Right cardiac atrium (tissue), 5 donors: Measurements from ENCODE around the gene LTBP1. TPM values are rescaled to one million over a fixed set of nuclear protein-coding genes. Genes with fewer than 3 reads are reported as not detected.
A peak's percentile ranks its signal among the peaks of the same experiment; 100 is the strongest.

Source experiments
- ATAC-seq, 2 donors: fragments of 200-7000 bp; cut with Tn5 transposase; one replicate each; pipeline versions ENCODE4 v1.8.0 to v1.9.1; 2020; ENCODE audit warnings: moderate library complexity in 2 of 2, mild to moderate bottlenecking in 1 of 2
- DNase-seq, 3 donors: peaks; one replicate each; pipeline ENCODE4 v3.0.0-alpha.2; 2020
- H3K27ac ChIP-seq: one replicate; pipeline ENCODE4 v1.5.1; 2013; ENCODE audit warnings: mild to moderate bottlenecking, low read length, control low read depth, moderate library complexity
- H3K27me3 ChIP-seq: one replicate; pipeline ENCODE4 v1.6.1; 2013; ENCODE audit not compliant: control insufficient read depth, insufficient read depth
- H3K4me1 ChIP-seq: one replicate; pipeline ENCODE4 v1.6.1; 2013; ENCODE audit warnings: low read length; ENCODE audit not compliant: control insufficient read depth, insufficient read depth
- H3K4me3 ChIP-seq: one replicate; pipeline ENCODE4 v1.5.1; 2013; ENCODE audit warnings: low read length, control low read depth
- H3K9me3 ChIP-seq: one replicate; pipeline ENCODE4 v1.6.1; 2013; ENCODE audit warnings: low read length; ENCODE audit not compliant: control insufficient read depth
- WGBS: extraction: QIAGEN DNeasy Blood & Tissue Kit; methylation state at CpG from one replicate; pipeline ENCODE4 v1.1.7; 2013; 5-methylcytosine and 5-hydroxymethylcytosine counted together
- intact Hi-C, 4 donors: fragments of 100-400 bp; cut with DNase I; formaldehyde crosslinking; loops; one replicate each; pipeline versions ENCODE4 v1.11.0 to v1.14.0; 2022 to 2023
- polyA plus RNA-seq: library from polyadenylated mRNA; stranded (reverse); fragments of 200-250 nt; gene quantifications from one replicate; pipeline ENCODE4 v1.2.3, GENCODE V29; 2013
- total RNA-seq, 4 donors: library from RNA; stranded (reverse); fragmentation: NEBNext Ultra II Directional; extraction: Animal tissue kit (Norgen Biotek cat#: 25700); gene quantifications; one replicate each; pipeline ENCODE4 v1.2.1, GENCODE V29; 2021
- donor health status: healthy with polysubstance abuse.
- donor health status: DM: no; HTN: yes; CAD: no.
- donor health status: DM: no; HTN: no; CAD: no.
- donor health status: DM: no; HTN: yes; CAD: no; lungs with severe emphysema.
- donor health status: DM: yes; HTN: yes; CAD: no.

LTBP1 gene
- total and polyA plus RNA-seq, 5 donors = 53.0 to 218 (median 113) TPM

GRCh38 chr2:33133454-33133952 is 186.8 kb downstream of the LTBP1 start:
- ATAC-seq (peak; percentile 73 to 74), DNase-seq (peak; percentile 41 to 75 (median 56))
- Histone ChIP-seq H3K9me3 (no peaks in the 10 kb centered on the region), H3K27me3 (no peaks in the 10 kb centered on the region), H3K4me3 (no peak overlapping the region), H3K27ac (peak overlapping the region; percentile 95), H3K4me1 (peaks cover 4% of the 10 kb centered on the region)
- 44% methylated on average over 7 of the region's 7 CpGs for WGBS
- intact Hi-C loops = no loop called here

GRCh38 chr2:33134086-33134771 is 187.5 kb downstream of the LTBP1 start:
- no peaks in the 10 kb centered on the region for H3K9me3 ChIP-seq
- ATAC-seq = peak; percentile 74 to 75
- peak overlapping the region; percentile 58 for H3K4me3 ChIP-seq
- H3K27ac ChIP-seq = peak overlapping the region; percentile 95
- H3K4me1 ChIP-seq = peaks cover 4% of the 10 kb centered on the region
- peak; percentile 65 to 84 (median 68) for DNase-seq
- intact Hi-C loops = no loop called here
- WGBS = 24% methylated on average over 14 of the region's 14 CpGs
- H3K27me3 ChIP-seq = no peaks in the 10 kb centered on the region

GRCh38 chr2:33134791-33135560 is 188.2 kb downstream of the LTBP1 start:
- 37% methylated on average over 13 of the region's 13 CpGs for WGBS
- H3K27me3 ChIP-seq = no peaks in the 10 kb centered on the region
- peak overlapping the region; percentile 58 for H3K4me3 ChIP-seq
- H3K4me1 ChIP-seq = peaks cover 4% of the 10 kb centered on the region
- ATAC-seq (peak; percentile 45 to 63), DNase-seq (peak in 2 of 3 donors; percentile 17 to 47)
- H3K27ac ChIP-seq = peak overlapping the region; percentile 95
- no peaks in the 10 kb centered on the region for H3K9me3 ChIP-seq
- intact Hi-C loops = no loop called here

GRCh38 chr2:33135645-33136044 is 188.9 kb downstream of the LTBP1 start:
- Histone ChIP-seq H3K9me3 (no peaks in the 10 kb centered on the region), H3K4me1 (peaks cover 2% of the 10 kb centered on the region), H3K4me3 (peak overlapping the region; percentile 58), H3K27me3 (no peaks in the 10 kb centered on the region), H3K27ac (no peak overlapping the region)
- DNase-seq (no peak), ATAC-seq (no peak)
- intact Hi-C loops = no loop called here
- 33% methylated on average over 4 of the region's 4 CpGs for WGBS

GRCh38 chr2:33136056-33136455 is 189.3 kb downstream of the LTBP1 start:
- no peaks in the 10 kb centered on the region for H3K27me3 ChIP-seq
- WGBS = 12% methylated on average over 4 of the region's 4 CpGs
- H3K9me3 ChIP-seq = no peaks in the 10 kb centered on the region
- intact Hi-C loops = no loop called here
- H3K27ac ChIP-seq = peak overlapping the region; percentile 48
- H3K4me1 ChIP-seq = peaks cover 2% of the 10 kb centered on the region
- ATAC-seq = no peak
- H3K4me3 ChIP-seq = peak overlapping the region; percentile 58
- peak in 2 of 3 donors; percentile 38 to 60 for DNase-seq

- intact Hi-C loops = no loop called here
- Histone ChIP-seq H3K4me1 (peaks cover 2% of the 10 kb centered on the region), H3K4me3 (peak overlapping the region; percentile 58), H3K27ac (no peak overlapping the region), H3K9me3 (no peaks in the 10 kb centered on the region), H3K27me3 (no peaks in the 10 kb centered on the region)
- ATAC-seq (no peak), DNase-seq (no peak)
- WGBS = 57% methylated on average over 1 of the region's 1 CpG
Measured at GRCh38 chr2:33136566-33136965, 189.8 kb downstream of the LTBP1 start.

GRCh38 chr2:33137331-33137730 is 190.6 kb downstream of the LTBP1 start:
- DNase-seq (no peak), ATAC-seq (no peak)
- Histone ChIP-seq H3K4me3 (no peak overlapping the region), H3K4me1 (peaks cover 2% of the 10 kb centered on the region), H3K27ac (no peak overlapping the region), H3K27me3 (no peaks in the 10 kb centered on the region), H3K9me3 (no peaks in the 10 kb centered on the region)
- intact Hi-C loops = no loop called here
- whole genome bisulfite sequencing = 33% methylated on average over 1 of the region's 1 CpG

- Histone ChIP-seq H3K4me3 (no peak overlapping the region), H3K27me3 (no peaks in the 10 kb centered on the region), H3K27ac (no peak overlapping the region), H3K9me3 (no peaks in the 10 kb centered on the region), H3K4me1 (peaks cover 9% of the 10 kb centered on the region)
- DNase-seq (no peak), ATAC-seq (no peak)
- intact Hi-C loops = no loop called here
- 57% methylated on average over 4 of the region's 4 CpGs for WGBS
Measured at GRCh38 chr2:33139949-33140348, 193.2 kb downstream of the LTBP1 start.

- Histone ChIP-seq H3K4me3 (no peak overlapping the region), H3K4me1 (peaks cover 9% of the 10 kb centered on the region), H3K27me3 (no peaks in the 10 kb centered on the region), H3K27ac (no peak overlapping the region), H3K9me3 (no peaks in the 10 kb centered on the region)
- ATAC-seq (peak; percentile 55 to 56), DNase-seq (no peak)
- intact Hi-C loops = no loop called here
- 59% methylated on average over 5 of the region's 5 CpGs for WGBS
Measured at GRCh38 chr2:33141476-33141875, 194.7 kb downstream of the LTBP1 start.

- Histone ChIP-seq H3K27me3 (no peaks in the 10 kb centered on the region), H3K27ac (no peak overlapping the region), H3K9me3 (no peaks in the 10 kb centered on the region), H3K4me1 (peaks cover 9% of the 10 kb centered on the region), H3K4me3 (no peak overlapping the region)
- WGBS = 55% methylated on average over 4 of the region's 4 CpGs
- ATAC-seq (peak; percentile 13 to 45), DNase-seq (peak in 1 of 3 donors; percentile 14)
- intact Hi-C loops = no loop called here
Measured at GRCh38 chr2:33142810-33143209, 196.1 kb downstream of the LTBP1 start.

- peaks cover 9% of the 10 kb centered on the region for H3K4me1 ChIP-seq
- peak in 1 of 2 donors; percentile 32 for ATAC-seq
- H3K27me3 ChIP-seq = no peaks in the 10 kb centered on the region
- WGBS = 75% methylated on average over 3 of the region's 3 CpGs
- intact Hi-C loops = no loop called here
- no peak overlapping the region for H3K27ac ChIP-seq
- no peak for DNase-seq
- no peak overlapping the region for H3K4me3 ChIP-seq
- no peaks in the 10 kb centered on the region for H3K9me3 ChIP-seq
Measured at GRCh38 chr2:33144243-33144642, 197.5 kb downstream of the LTBP1 start.
